ENCODE results near the gene ATP13A1.
"Not testable (repeated sequence)": the region's sequence is repeated elsewhere in the genome, so short reads cannot be mapped to it uniquely, and the experiment has no call there.

The ATP13A1 gene

GRCh38 chr19:19610376-19611202 lies 52.9 kb downstream of the ATP13A1 start:
- no peak for TF ChIP-seq CTCF (conservative IDR thresholded peaks at IDR 0.05)
- H3K27ac ChIP-seq = no peak overlapping the region

- not testable (repeated sequence) for H3K27ac ChIP-seq
Measured at GRCh38 chr19:19606686-19607085, 56.8 kb downstream of the ATP13A1 start.

GRCh38 chr19:19606021-19606420 lies 57.5 kb downstream of the ATP13A1 start:
- no peak for TF ChIP-seq CTCF (conservative IDR thresholded peaks at IDR 0.05)
- H3K27ac ChIP-seq = no peak overlapping the region

- no peak for TF ChIP-seq CTCF (conservative IDR thresholded peaks at IDR 0.05)
- H3K27ac ChIP-seq = no peak overlapping the region
Measured at GRCh38 chr19:19602713-19603324, 60.7 kb downstream of the ATP13A1 start.

GRCh38 chr19:19602136-19602712 lies 61.3 kb downstream of the ATP13A1 start:
- no peak overlapping the region for H3K27ac ChIP-seq

GRCh38 chr19:19600793-19601330 lies 62.6 kb downstream of the ATP13A1 start:
- no peak overlapping the region for H3K27ac ChIP-seq
- TF ChIP-seq CTCF (conservative IDR thresholded peaks at IDR 0.05) = no peak

More at GRCh38 chr19:19602136-19602712, 61.3 kb downstream of the ATP13A1 start:
- no peak for TF ChIP-seq CTCF (conservative IDR thresholded peaks at IDR 0.05)

- H3K27ac ChIP-seq = not testable (repeated sequence)
Measured at GRCh38 chr19:19598728-19599451, 64.6 kb downstream of the ATP13A1 start.

GRCh38 chr19:19597809-19598306 lies 65.6 kb downstream of the ATP13A1 start:
- no peak overlapping the region for H3K27ac ChIP-seq

More at GRCh38 chr19:19597809-19598306, 65.6 kb downstream of the ATP13A1 start:
- no peak for TF ChIP-seq CTCF (conservative IDR thresholded peaks at IDR 0.05)

Measured in VCaP (cell line).